Type B pancreatic cell (in vitro differentiated cells): ENCODE measurements around the gene LHPP. TPM values are rescaled to one million over a fixed set of nuclear protein-coding genes. Genes with fewer than 3 reads are reported as not detected.

ENCODE experiments used
- DNase-seq: peaks from one replicate; pipeline ENCODE4 v3.0.0; 2021; ENCODE audit warnings: mixed read lengths; ENCODE audit not compliant: unreplicated experiment; ENCODE audit errors: extremely low spot score
- H3K27ac Mint-ChIP-seq: 2 replicates; pipeline ENCODE4 v1.8.0; 2021; ENCODE audit warnings: mild to moderate bottlenecking, mixed read lengths
- H3K27me3 Mint-ChIP-seq: 2 replicates; pipeline ENCODE4 v1.8.0; 2021; ENCODE audit warnings: mixed read lengths
- H3K36me3 Mint-ChIP-seq: 2 replicates; pipeline ENCODE4 v1.8.0; 2021; ENCODE audit warnings: mixed read lengths
- H3K4me1 Mint-ChIP-seq: one replicate; pipeline ENCODE4 v1.8.0; 2021; ENCODE audit warnings: mixed read lengths; ENCODE audit not compliant: unreplicated experiment
- H3K4me3 Mint-ChIP-seq: 2 replicates; pipeline ENCODE4 v1.8.0; 2021; ENCODE audit warnings: mild to moderate bottlenecking, mixed read lengths
- H3K9me3 Mint-ChIP-seq: 2 replicates; pipeline ENCODE4 v1.8.0; 2021; ENCODE audit warnings: mixed read lengths
- CTCF ChIP-seq: fragments of 200-600 bp; sonication (generic); conservative IDR thresholded peaks from 2 replicates; pipeline ENCODE4 v1.5.0; 2021; ENCODE audit warnings: antibody characterized with exemption, mild to moderate bottlenecking
- total RNA-seq: library from RNA; stranded (reverse); gene quantifications from 2 replicates; pipeline ENCODE4 v1.2.1, GENCODE V29; 2021; ENCODE audit warnings: low replicate concordance

The LHPP gene
- total RNA-seq, 1 donor from 2014 or later: 12.7 TPM

- Mint-ChIP-seq H3K27ac (peak within 1 kb of the TSS; percentile 78), H3K4me1 (peaks cover 15% of the 10 kb centered on the region), H3K36me3 (peaks cover 3% of the 10 kb centered on the region), H3K9me3 (no peaks in the 10 kb centered on the region), H3K4me3 (peak within 1 kb of the TSS; percentile 91), H3K27me3 (peaks cover 22% of the 10 kb centered on the region)
- peak; percentile 95 for DNase-seq
- TF ChIP-seq CTCF: peak; percentile 54
Observed at GRCh38 chr10:124418726-124419501, 42.7 kb upstream of the LHPP start, which contains the start of gene OAT. OAT (minus strand) TSS chr10:124418923; CDS start chr10:124412171, 6,752 bp downstream.

- Mint-ChIP-seq H3K36me3 (no peaks in the 10 kb centered on the region), H3K4me1 (peaks cover 15% of the 10 kb centered on the region), H3K27me3 (peaks cover 27% of the 10 kb centered on the region), H3K9me3 (no peaks in the 10 kb centered on the region), H3K4me3 (peak overlapping the region; percentile 88), H3K27ac (no peak overlapping the region)
- no peak for TF ChIP-seq CTCF
- DNase-seq: no peak
Observed at GRCh38 chr10:124419635-124420034, 42.0 kb upstream of the LHPP start.

GRCh38 chr10:124420254-124420653 lies 41.4 kb upstream of the LHPP start:
- TF ChIP-seq CTCF: no peak
- Mint-ChIP-seq H3K4me3 (peak overlapping the region; percentile 20), H3K27me3 (peaks cover 27% of the 10 kb centered on the region), H3K4me1 (peaks cover 15% of the 10 kb centered on the region), H3K36me3 (no peaks in the 10 kb centered on the region), H3K9me3 (no peaks in the 10 kb centered on the region), H3K27ac (no peak overlapping the region)
- DNase-seq: no peak

- Mint-ChIP-seq H3K27ac (no peak overlapping the region), H3K9me3 (no peaks in the 10 kb centered on the region), H3K4me1 (peaks cover 3% of the 10 kb centered on the region), H3K27me3 (peaks cover 27% of the 10 kb centered on the region), H3K36me3 (no peaks in the 10 kb centered on the region), H3K4me3 (no peak overlapping the region)
- no peak for DNase-seq
- TF ChIP-seq CTCF: no peak
Observed at GRCh38 chr10:124422742-124423141, 38.9 kb upstream of the LHPP start.

- Mint-ChIP-seq H3K36me3 (no peaks in the 10 kb centered on the region), H3K27ac (no peak overlapping the region), H3K4me3 (no peak overlapping the region), H3K9me3 (no peaks in the 10 kb centered on the region), H3K27me3 (peaks cover 32% of the 10 kb centered on the region), H3K4me1 (peaks cover 8% of the 10 kb centered on the region)
- DNase-seq: no peak
- TF ChIP-seq CTCF: no peak
Observed at GRCh38 chr10:124423813-124424212, 37.8 kb upstream of the LHPP start.
